Activated T-helper 1 cell treated with anti-CD3 and anti-CD28 coated beads, Interleukin-12 subunit alpha, Interleukin-12 subunit beta, Interleukin-2, Interleukin-4 antibody, amounts not matched to agents 30 ng/mL and 10 ng/mL and 1 ng/mL, durations not matched to agents 14 hours and 24 hours and 36 hours (primary cell): ENCODE data around the gene KRTAP10-6. TPM values are rescaled to one million over a fixed set of nuclear protein-coding genes. Genes with fewer than 3 reads are reported as not detected.
"Not testable (repeated sequence)": the region's sequence is repeated elsewhere in the genome, so short reads cannot be mapped to it uniquely, and the experiment has no call there.

Experiments used
- DNase-seq: peaks from one replicate; pipeline ENCODE4 v3.0.0; 2021; ENCODE audit warnings: low spot score
- H3K27ac Mint-ChIP-seq: one replicate; pipeline ENCODE4 v1.8.0; 2021; ENCODE audit warnings: mild to moderate bottlenecking, mixed read lengths
- H3K27me3 Mint-ChIP-seq: one replicate; pipeline ENCODE4 v1.8.0; 2022; ENCODE audit warnings: mild to moderate bottlenecking, moderate library complexity, mixed read lengths; ENCODE audit not compliant: insufficient read depth
- H3K36me3 Mint-ChIP-seq: one replicate; pipeline ENCODE4 v1.8.0; 2021; ENCODE audit warnings: low read depth, mixed read lengths
- H3K4me1 Mint-ChIP-seq: one replicate; pipeline ENCODE4 v1.8.0; 2021; ENCODE audit warnings: low read depth, mixed read lengths
- H3K4me3 Mint-ChIP-seq: one replicate; pipeline ENCODE4 v1.8.0; 2021; ENCODE audit warnings: mild to moderate bottlenecking, moderate library complexity, mixed read lengths
- H3K9me3 Mint-ChIP-seq: one replicate; pipeline ENCODE4 v1.8.0; 2021; ENCODE audit warnings: mixed read lengths
- intact Hi-C: fragments of 100-400 bp; cut with micrococcal nuclease; formaldehyde crosslinking; loops from one replicate; pipeline ENCODE4 v1.15.1; 2024
- total RNA-seq: library from RNA; stranded (reverse); gene quantifications from 2 replicates; pipeline ENCODE4 v1.2.3, GENCODE V29; 2022

The KRTAP10-6 gene
- total RNA-seq, 1 donor from 2014 or later = not detected

GRCh38 chr21:44589586-44590305 lies 2.6 kb downstream of the KRTAP10-6 start:
- intact Hi-C loops = loop anchor here (10.0 kb wide), 1 partner anchor 125 kb away; the partner anchor contains the start of gene TSPEAR
- Mint-ChIP-seq H3K27ac (no peak overlapping the region), H3K4me3 (no peak overlapping the region), H3K9me3 (peaks cover 4% of the 10 kb centered on the region), H3K36me3 (no peaks in the 10 kb centered on the region), H3K4me1 (no peaks in the 10 kb centered on the region), H3K27me3 (peaks cover 28% of the 10 kb centered on the region)
- no peak for DNase-seq

- H3K27ac Mint-ChIP-seq = no peak overlapping the region
- no peak overlapping the region for H3K4me3 Mint-ChIP-seq
- H3K4me1 Mint-ChIP-seq = peaks cover 6% of the 10 kb centered on the region
- intact Hi-C loops = loop anchor here (10.0 kb wide), 1 partner anchor 126 kb away; the partner anchor contains the start of gene TSPEAR
- H3K36me3 Mint-ChIP-seq = peaks cover 1% of the 10 kb centered on the region
- no peak for DNase-seq
- peaks cover 4% of the 10 kb centered on the region for H3K9me3 Mint-ChIP-seq
- peaks cover 32% of the 10 kb centered on the region for H3K27me3 Mint-ChIP-seq
These were observed 3.2 kb downstream of the KRTAP10-6 start for GRCh38 chr21:44589094-44589493.

- Mint-ChIP-seq H3K27ac (no peak overlapping the region), H3K4me1 (peaks cover 16% of the 10 kb centered on the region), H3K36me3 (peaks cover 1% of the 10 kb centered on the region), H3K9me3 (peaks cover 16% of the 10 kb centered on the region), H3K27me3 (peaks cover 30% of the 10 kb centered on the region), H3K4me3 (no peak overlapping the region)
- intact Hi-C loops = loop anchor here (10.0 kb wide), 1 partner anchor 129 kb away; the partner anchor contains the start of gene TSPEAR
- no peak for DNase-seq
These were observed 6.4 kb downstream of the KRTAP10-6 start for GRCh38 chr21:44585892-44586291.

- no peak overlapping the region for H3K4me3 Mint-ChIP-seq
- H3K4me1 Mint-ChIP-seq = peaks cover 16% of the 10 kb centered on the region
- DNase-seq = peak; percentile 18
- no peak overlapping the region for H3K27ac Mint-ChIP-seq
- peaks cover 32% of the 10 kb centered on the region for H3K27me3 Mint-ChIP-seq
- intact Hi-C loops = loop anchor here (10.0 kb wide), 1 partner anchor 131 kb away; the partner anchor contains the start of gene TSPEAR
- peaks cover 1% of the 10 kb centered on the region for H3K36me3 Mint-ChIP-seq
- peaks cover 32% of the 10 kb centered on the region for H3K9me3 Mint-ChIP-seq
These were observed 8.5 kb downstream of the KRTAP10-6 start for GRCh38 chr21:44583800-44584147.

- peaks cover 1% of the 10 kb centered on the region for H3K36me3 Mint-ChIP-seq
- H3K27me3 Mint-ChIP-seq = peaks cover 34% of the 10 kb centered on the region
- intact Hi-C loops = loop anchor here (10.0 kb wide), 1 partner anchor 132 kb away; the partner anchor contains the start of gene TSPEAR
- H3K27ac Mint-ChIP-seq = no peak overlapping the region
- peaks cover 34% of the 10 kb centered on the region for H3K9me3 Mint-ChIP-seq
- DNase-seq = no peak
- H3K4me3 Mint-ChIP-seq = no peak overlapping the region
- H3K4me1 Mint-ChIP-seq = peaks cover 16% of the 10 kb centered on the region
These were observed 9.1 kb downstream of the KRTAP10-6 start for GRCh38 chr21:44583089-44583799.

GRCh38 chr21:44582055-44582454 lies 10.2 kb downstream of the KRTAP10-6 start:
- H3K4me3 Mint-ChIP-seq = no peak overlapping the region
- intact Hi-C loops = loop anchor here (10.0 kb wide), 1 partner anchor 133 kb away; the partner anchor contains the start of gene TSPEAR

GRCh38 chr21:44581158-44581557 lies 11.1 kb downstream of the KRTAP10-6 start:
- peaks cover 16% of the 10 kb centered on the region for H3K4me1 Mint-ChIP-seq
- no peak overlapping the region for H3K27ac Mint-ChIP-seq
- no peak for DNase-seq
- peaks cover 47% of the 10 kb centered on the region for H3K9me3 Mint-ChIP-seq
- intact Hi-C loops = loop anchor here (10.0 kb wide), 1 partner anchor 134 kb away; the partner anchor contains the start of gene TSPEAR
- peaks cover 1% of the 10 kb centered on the region for H3K36me3 Mint-ChIP-seq
- peaks cover 17% of the 10 kb centered on the region for H3K27me3 Mint-ChIP-seq
- no peak overlapping the region for H3K4me3 Mint-ChIP-seq

More at GRCh38 chr21:44582055-44582454, 10.2 kb downstream of the KRTAP10-6 start:
- Mint-ChIP-seq H3K9me3 (peaks cover 45% of the 10 kb centered on the region), H3K27ac (no peak overlapping the region), H3K27me3 (peaks cover 26% of the 10 kb centered on the region), H3K4me1 (peaks cover 16% of the 10 kb centered on the region), H3K36me3 (peaks cover 1% of the 10 kb centered on the region)
- DNase-seq = no peak

GRCh38 chr21:44580231-44580821 lies 12.0 kb downstream of the KRTAP10-6 start, which contains the start of gene KRTAP10-5:
TSS of gene KRTAP10-5 (minus strand) at chr21:44580604. CDS start at chr21:44580578, 26 bp downstream.
- not testable (repeated sequence) for H3K36me3 Mint-ChIP-seq, H3K27ac Mint-ChIP-seq, DNase-seq, H3K4me3 Mint-ChIP-seq
- Mint-ChIP-seq H3K9me3 (peaks cover 52% of the 10 kb centered on the region), H3K4me1 (peaks cover 16% of the 10 kb centered on the region), H3K27me3 (peaks cover 13% of the 10 kb centered on the region)
- intact Hi-C loops = loop anchor here (10.0 kb wide), 1 partner anchor 134 kb away; the partner anchor contains the start of gene TSPEAR

GRCh38 chr21:44579833-44580144 lies 12.5 kb downstream of the KRTAP10-6 start:
- H3K36me3 Mint-ChIP-seq = peaks cover 1% of the 10 kb centered on the region
- H3K4me1 Mint-ChIP-seq = peaks cover 16% of the 10 kb centered on the region
- peaks cover 10% of the 10 kb centered on the region for H3K27me3 Mint-ChIP-seq
- DNase-seq = no peak
- H3K27ac Mint-ChIP-seq = no peak overlapping the region
- H3K9me3 Mint-ChIP-seq = peaks cover 52% of the 10 kb centered on the region
- no peak overlapping the region for H3K4me3 Mint-ChIP-seq
- intact Hi-C loops = loop anchor here (10.0 kb wide), 1 partner anchor 135 kb away; the partner anchor contains the start of gene TSPEAR

- Mint-ChIP-seq H3K4me1 (peaks cover 12% of the 10 kb centered on the region), H3K27me3 (peaks cover 7% of the 10 kb centered on the region), H3K27ac (no peak overlapping the region), H3K4me3 (no peak overlapping the region), H3K36me3 (no peaks in the 10 kb centered on the region), H3K9me3 (peaks cover 52% of the 10 kb centered on the region)
- intact Hi-C loops = no loop called here
- DNase-seq = no peak
These were observed 13.1 kb downstream of the KRTAP10-6 start for GRCh38 chr21:44579056-44579832.

- DNase-seq = no peak
These were observed 13.8 kb downstream of the KRTAP10-6 start for GRCh38 chr21:44578371-44579055.

More at GRCh38 chr21:44578371-44579055, 13.8 kb downstream of the KRTAP10-6 start:
- Mint-ChIP-seq H3K4me3 (no peak overlapping the region), H3K4me1 (peaks cover 4% of the 10 kb centered on the region), H3K9me3 (peaks cover 52% of the 10 kb centered on the region), H3K27ac (no peak overlapping the region), H3K27me3 (peaks cover 7% of the 10 kb centered on the region), H3K36me3 (no peaks in the 10 kb centered on the region)
- intact Hi-C loops = no loop called here
